ENCODE measurements around the gene VWA2.

VWA2 gene

DNA sequence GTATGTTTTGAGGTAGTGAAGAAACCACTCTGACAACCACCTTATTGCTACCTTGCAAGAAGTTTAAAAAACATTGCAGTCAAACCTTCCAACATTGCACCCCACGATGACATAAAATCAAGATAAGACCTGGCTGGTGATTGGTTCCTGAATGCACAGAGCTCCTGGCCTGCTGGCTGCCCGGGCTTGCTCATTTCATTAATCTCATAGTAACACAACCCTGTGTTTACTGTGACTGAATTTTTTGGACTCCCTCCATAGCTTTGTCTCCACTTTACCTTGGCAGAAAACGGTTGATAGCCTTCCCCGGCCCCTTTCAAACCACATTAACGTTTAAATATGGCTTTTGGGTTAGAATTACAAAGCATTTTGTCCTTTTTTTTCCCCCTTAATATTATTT, 27.5 kb downstream of the VWA2 start (continued):
- TF ChIP-seq, protein P1, sequence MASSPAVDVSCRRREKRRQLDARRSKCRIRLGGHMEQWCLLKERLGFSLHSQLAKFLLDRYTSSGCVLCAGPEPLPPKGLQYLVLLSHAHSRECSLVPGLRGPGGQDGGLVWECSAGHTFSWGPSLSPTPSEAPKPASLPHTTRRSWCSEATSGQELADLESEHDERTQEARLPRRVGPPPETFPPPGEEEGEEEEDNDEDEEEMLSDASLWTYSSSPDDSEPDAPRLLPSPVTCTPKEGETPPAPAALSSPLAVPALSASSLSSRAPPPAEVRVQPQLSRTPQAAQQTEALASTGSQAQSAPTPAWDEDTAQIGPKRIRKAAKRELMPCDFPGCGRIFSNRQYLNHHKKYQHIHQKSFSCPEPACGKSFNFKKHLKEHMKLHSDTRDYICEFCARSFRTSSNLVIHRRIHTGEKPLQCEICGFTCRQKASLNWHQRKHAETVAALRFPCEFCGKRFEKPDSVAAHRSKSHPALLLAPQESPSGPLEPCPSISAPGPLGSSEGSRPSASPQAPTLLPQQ (tag by site-specific recombination; IDR thresholded peaks at IDR 0.05) = no peak; the same call in 1 of the 2 replicates
- no peak for TF ChIP-seq ZNF37A (tag by site-specific recombination; IDR thresholded peaks at IDR 0.05)
- 0 out of 2 replicates have a peak, but pooled peaks have one; percentile 11 for TF ChIP-seq ZXDB (tag by site-specific recombination; IDR thresholded peaks at IDR 0.05)
- TF ChIP-seq ZNF660 (tag by site-specific recombination; IDR thresholded peaks at IDR 0.05) = peak; percentile 85; the same call in 1 of the 2 replicates
- no peak for TF ChIP-seq REPIN1 (tag by site-specific recombination; IDR thresholded peaks at IDR 0.05; ENCODE audit: low read depth)
- TF ChIP-seq FEZF1 (tag by site-specific recombination; IDR thresholded peaks at IDR 0.05) = peak; percentile 97
- no peak for TF ChIP-seq ZNF776 (tag by site-specific recombination; IDR thresholded peaks at IDR 0.05; ENCODE audit: borderline replicate concordance)
- TF ChIP-seq ZNF132 (tag by site-specific recombination; IDR thresholded peaks at IDR 0.05; ENCODE audit: borderline replicate concordance) = no peak
- TF ChIP-seq ZNF146 (tag by site-specific recombination; IDR thresholded peaks at IDR 0.05) = no peak
- TF ChIP-seq, protein P2, sequence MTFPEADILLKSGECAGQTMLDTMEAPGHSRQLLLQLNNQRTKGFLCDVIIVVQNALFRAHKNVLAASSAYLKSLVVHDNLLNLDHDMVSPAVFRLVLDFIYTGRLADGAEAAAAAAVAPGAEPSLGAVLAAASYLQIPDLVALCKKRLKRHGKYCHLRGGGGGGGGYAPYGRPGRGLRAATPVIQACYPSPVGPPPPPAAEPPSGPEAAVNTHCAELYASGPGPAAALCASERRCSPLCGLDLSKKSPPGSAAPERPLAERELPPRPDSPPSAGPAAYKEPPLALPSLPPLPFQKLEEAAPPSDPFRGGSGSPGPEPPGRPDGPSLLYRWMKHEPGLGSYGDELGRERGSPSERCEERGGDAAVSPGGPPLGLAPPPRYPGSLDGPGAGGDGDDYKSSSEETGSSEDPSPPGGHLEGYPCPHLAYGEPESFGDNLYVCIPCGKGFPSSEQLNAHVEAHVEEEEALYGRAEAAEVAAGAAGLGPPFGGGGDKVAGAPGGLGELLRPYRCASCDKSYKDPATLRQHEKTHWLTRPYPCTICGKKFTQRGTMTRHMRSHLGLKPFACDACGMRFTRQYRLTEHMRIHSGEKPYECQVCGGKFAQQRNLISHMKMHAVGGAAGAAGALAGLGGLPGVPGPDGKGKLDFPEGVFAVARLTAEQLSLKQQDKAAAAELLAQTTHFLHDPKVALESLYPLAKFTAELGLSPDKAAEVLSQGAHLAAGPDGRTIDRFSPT (tag by site-specific recombination; IDR thresholded peaks at IDR 0.05) = no peak
- TF ChIP-seq PRDM1 (tag by site-specific recombination; IDR thresholded peaks at IDR 0.05) = no peak
- no peak for TF ChIP-seq ZNF221 (tag by site-specific recombination; IDR thresholded peaks at IDR 0.05; ENCODE audit: borderline replicate concordance)
- no peak for TF ChIP-seq EGR2 (tag by site-specific recombination; IDR thresholded peaks at IDR 0.05; ENCODE audit: low read depth)
- TF ChIP-seq KLF8 (tag by site-specific recombination; IDR thresholded peaks at IDR 0.05) = no peak
- TF ChIP-seq ZNF404 (tag by site-specific recombination; IDR thresholded peaks at IDR 0.05) = no peak
- TF ChIP-seq ZNF561 (tag by site-specific recombination; IDR thresholded peaks at IDR 0.05; ENCODE audit: borderline replicate concordance) = peak; percentile 70; the same call in 1 of the 2 replicates
- TF ChIP-seq ZIC2 (tag by site-specific recombination; IDR thresholded peaks at IDR 0.05) = no peak
- TF ChIP-seq ZNF623 (tag by site-specific recombination; IDR thresholded peaks at IDR 0.05) = no peak
- no peak for TF ChIP-seq KLF1 (tag by site-specific recombination; IDR thresholded peaks at IDR 0.05)
- TF ChIP-seq GFI1B (tag by site-specific recombination; IDR thresholded peaks at IDR 0.05) = no peak
- TF ChIP-seq, protein P3, sequence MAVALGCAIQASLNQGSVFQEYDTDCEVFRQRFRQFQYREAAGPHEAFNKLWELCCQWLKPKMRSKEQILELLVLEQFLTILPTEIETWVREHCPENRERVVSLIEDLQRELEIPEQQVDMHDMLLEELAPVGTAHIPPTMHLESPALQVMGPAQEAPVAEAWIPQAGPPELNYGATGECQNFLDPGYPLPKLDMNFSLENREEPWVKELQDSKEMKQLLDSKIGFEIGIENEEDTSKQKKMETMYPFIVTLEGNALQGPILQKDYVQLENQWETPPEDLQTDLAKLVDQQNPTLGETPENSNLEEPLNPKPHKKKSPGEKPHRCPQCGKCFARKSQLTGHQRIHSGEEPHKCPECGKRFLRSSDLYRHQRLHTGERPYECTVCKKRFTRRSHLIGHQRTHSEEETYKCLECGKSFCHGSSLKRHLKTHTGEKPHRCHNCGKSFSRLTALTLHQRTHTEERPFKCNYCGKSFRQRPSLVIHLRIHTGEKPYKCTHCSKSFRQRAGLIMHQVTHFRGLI (tag by site-specific recombination; IDR thresholded peaks at IDR 0.05) = no peak
- no peak for TF ChIP-seq ZNF48 (tag by site-specific recombination; IDR thresholded peaks at IDR 0.05)
- no peak for TF ChIP-seq ZNF701 (tag by site-specific recombination; IDR thresholded peaks at IDR 0.05)
- TF ChIP-seq, protein P4, sequence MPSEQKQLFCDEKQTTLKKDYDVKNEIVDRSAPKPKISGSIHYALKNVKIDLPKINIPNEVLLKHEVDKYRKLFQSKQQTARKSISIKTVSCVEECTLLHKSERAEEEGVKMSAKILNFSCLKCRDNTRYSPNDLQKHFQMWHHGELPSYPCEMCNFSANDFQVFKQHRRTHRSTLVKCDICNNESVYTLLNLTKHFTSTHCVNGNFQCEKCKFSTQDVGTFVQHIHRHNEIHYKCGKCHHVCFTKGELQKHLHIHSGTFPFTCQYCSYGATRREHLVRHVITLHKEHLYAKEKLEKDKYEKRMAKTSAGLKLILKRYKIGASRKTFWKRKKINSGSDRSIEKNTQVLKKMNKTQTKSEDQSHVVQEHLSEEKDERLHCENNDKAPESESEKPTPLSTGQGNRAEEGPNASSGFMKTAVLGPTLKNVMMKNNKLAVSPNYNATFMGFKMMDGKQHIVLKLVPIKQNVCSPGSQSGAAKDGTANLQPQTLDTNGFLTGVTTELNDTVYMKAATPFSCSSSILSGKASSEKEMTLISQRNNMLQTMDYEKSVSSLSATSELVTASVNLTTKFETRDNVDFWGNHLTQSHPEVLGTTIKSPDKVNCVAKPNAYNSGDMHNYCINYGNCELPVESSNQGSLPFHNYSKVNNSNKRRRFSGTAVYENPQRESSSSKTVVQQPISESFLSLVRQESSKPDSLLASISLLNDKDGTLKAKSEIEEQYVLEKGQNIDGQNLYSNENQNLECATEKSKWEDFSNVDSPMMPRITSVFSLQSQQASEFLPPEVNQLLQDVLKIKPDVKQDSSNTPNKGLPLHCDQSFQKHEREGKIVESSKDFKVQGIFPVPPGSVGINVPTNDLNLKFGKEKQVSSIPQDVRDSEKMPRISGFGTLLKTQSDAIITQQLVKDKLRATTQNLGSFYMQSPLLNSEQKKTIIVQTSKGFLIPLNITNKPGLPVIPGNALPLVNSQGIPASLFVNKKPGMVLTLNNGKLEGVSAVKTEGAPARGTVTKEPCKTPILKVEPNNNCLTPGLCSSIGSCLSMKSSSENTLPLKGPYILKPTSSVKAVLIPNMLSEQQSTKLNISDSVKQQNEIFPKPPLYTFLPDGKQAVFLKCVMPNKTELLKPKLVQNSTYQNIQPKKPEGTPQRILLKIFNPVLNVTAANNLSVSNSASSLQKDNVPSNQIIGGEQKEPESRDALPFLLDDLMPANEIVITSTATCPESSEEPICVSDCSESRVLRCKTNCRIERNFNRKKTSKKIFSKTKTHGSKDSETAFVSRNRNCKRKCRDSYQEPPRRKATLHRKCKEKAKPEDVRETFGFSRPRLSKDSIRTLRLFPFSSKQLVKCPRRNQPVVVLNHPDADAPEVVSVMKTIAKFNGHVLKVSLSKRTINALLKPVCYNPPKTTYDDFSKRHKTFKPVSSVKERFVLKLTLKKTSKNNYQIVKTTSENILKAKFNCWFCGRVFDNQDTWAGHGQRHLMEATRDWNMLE (tag by site-specific recombination; conservative IDR thresholded peaks at IDR 0.05; ENCODE audit: low read depth) = 0 out of 2 replicates have a peak, but pooled peaks have one; percentile 42
- TF ChIP-seq ZNF2 (tag by site-specific recombination; IDR thresholded peaks at IDR 0.05) = no peak
- peak; percentile 45; the same call in 1 of the 2 replicates for TF ChIP-seq MZF1 (tag by site-specific recombination; IDR thresholded peaks at IDR 0.05; ENCODE audit: borderline replicate concordance)
- TF ChIP-seq, protein P5, sequence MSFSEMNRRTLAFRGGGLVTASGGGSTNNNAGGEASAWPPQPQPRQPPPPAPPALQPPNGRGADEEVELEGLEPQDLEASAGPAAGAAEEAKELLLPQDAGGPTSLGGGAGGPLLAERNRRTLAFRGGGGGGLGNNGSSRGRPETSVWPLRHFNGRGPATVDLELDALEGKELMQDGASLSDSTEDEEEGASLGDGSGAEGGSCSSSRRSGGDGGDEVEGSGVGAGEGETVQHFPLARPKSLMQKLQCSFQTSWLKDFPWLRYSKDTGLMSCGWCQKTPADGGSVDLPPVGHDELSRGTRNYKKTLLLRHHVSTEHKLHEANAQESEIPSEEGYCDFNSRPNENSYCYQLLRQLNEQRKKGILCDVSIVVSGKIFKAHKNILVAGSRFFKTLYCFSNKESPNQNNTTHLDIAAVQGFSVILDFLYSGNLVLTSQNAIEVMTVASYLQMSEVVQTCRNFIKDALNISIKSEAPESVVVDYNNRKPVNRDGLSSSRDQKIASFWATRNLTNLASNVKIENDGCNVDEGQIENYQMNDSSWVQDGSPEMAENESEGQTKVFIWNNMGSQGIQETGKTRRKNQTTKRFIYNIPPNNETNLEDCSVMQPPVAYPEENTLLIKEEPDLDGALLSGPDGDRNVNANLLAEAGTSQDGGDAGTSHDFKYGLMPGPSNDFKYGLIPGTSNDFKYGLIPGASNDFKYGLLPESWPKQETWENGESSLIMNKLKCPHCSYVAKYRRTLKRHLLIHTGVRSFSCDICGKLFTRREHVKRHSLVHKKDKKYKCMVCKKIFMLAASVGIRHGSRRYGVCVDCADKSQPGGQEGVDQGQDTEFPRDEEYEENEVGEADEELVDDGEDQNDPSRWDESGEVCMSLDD (tag by site-specific recombination; IDR thresholded peaks at IDR 0.05) = no peak
- TF ChIP-seq WT1 (tag by site-specific recombination; IDR thresholded peaks at IDR 0.05) = no peak
- TF ChIP-seq ZSCAN23 (tag by site-specific recombination; IDR thresholded peaks at IDR 0.05) = no peak
- no peak for TF ChIP-seq ZNF324 (tag by site-specific recombination; IDR thresholded peaks at IDR 0.05)
